SK-N-SH (cell line): ENCODE results near the gene TTLL6. TPM values are rescaled to one million over a fixed set of nuclear protein-coding genes. Genes with fewer than 3 reads are reported as not detected.

Source experiments
- CTCF ChIA-PET: fragments of 300-600, 350-600 bp; formaldehyde crosslinking; extraction: SDS; loops from one replicate; lab custom pipeline; 2021; lab: Yijun Ruan, JAX
- POLR2A ChIA-PET: fragments of 350-600 bp; sonication (Branson Sonifier 250); formaldehyde crosslinking; extraction: SDS; loops from one replicate; lab custom pipeline; 2020; ENCODE audit warnings: antibody characterized with exemption, inconsistent platforms; lab: Yijun Ruan, JAX
- DNase-seq: peaks from one replicate; pipeline ENCODE4 v3.0.0; 2012
- H2AFZ ChIP-seq: fragments of 200-600 bp; sonication (generic); 2 replicates; pipeline ENCODE4 v1.8.1; 2016; ENCODE audit warnings: antibody characterized with exemption, mild to moderate bottlenecking, low read depth
- H3F3A ChIP-seq: fragments of 200-600 bp; sonication (generic); replicated peaks from 2 replicates; pipeline ENCODE3; 2016; ENCODE audit warnings: antibody characterized with exemption, mild to moderate bottlenecking; ENCODE audit not compliant: insufficient read depth
- H3K27ac ChIP-seq, 2 experiments: fragments of 200-500 bp in 1 of 2; fragments of 200-600 bp in 1 of 2; sonication (Bioruptor generic) in 1 of 2; sonication (generic), shearing (Covaris generic) in 1 of 2; 2 replicates each; pipeline versions ENCODE4 v1.5.1 to v1.6.1; 2014 to 2016; ENCODE audit warnings: low read depth in 2 of 2, inconsistent platforms in 1 of 2, low read length in 1 of 2, mild to moderate bottlenecking in 1 of 2, mixed read lengths in 1 of 2
- H3K27me3 ChIP-seq: fragments of 200-600 bp; sonication (generic), shearing (Covaris generic); 2 replicates; pipeline ENCODE4 v1.6.1; 2016; ENCODE audit warnings: mixed run types; ENCODE audit not compliant: insufficient read depth
- H3K36me3 ChIP-seq, 2 experiments: fragments of 200-500 bp in 1 of 2; fragments of 200-600 bp in 1 of 2; sonication (Bioruptor generic) in 1 of 2; sonication (generic) in 1 of 2; replicated peaks in 1 of 2; 2 replicates each; pipeline versions ENCODE3 to v1.5.1; 2014 to 2016; ENCODE audit warnings: low read length in 1 of 2, mild to moderate bottlenecking in 1 of 2; ENCODE audit not compliant: insufficient read depth in 2 of 2, control insufficient read depth in 1 of 2
- H3K4me1 ChIP-seq, 2 experiments: fragments of 200-500 bp in 1 of 2; fragments of 200-600 bp in 1 of 2; sonication (Bioruptor generic) in 1 of 2; sonication (generic), shearing (Covaris generic) in 1 of 2; 2 replicates each; pipeline versions ENCODE4 v1.5.1 to v1.6.1; 2014 to 2016; ENCODE audit warnings: low read depth in 1 of 2, low read length in 1 of 2, mixed run types in 1 of 2; ENCODE audit not compliant: insufficient read depth in 2 of 2, control insufficient read depth in 1 of 2
- H3K4me2 ChIP-seq: fragments of 200-600 bp; sonication (generic), shearing (Covaris generic); 2 replicates; pipeline ENCODE4 v1.6.1; 2017; ENCODE audit warnings: mixed run types
- H3K4me3 ChIP-seq, 2 experiments: fragments of 200-500 bp in 1 of 2; fragments of 200-600 bp in 1 of 2; sonication (Bioruptor generic) in 1 of 2; sonication (generic), shearing (Covaris generic) in 1 of 2; 2 replicates each; pipeline versions ENCODE4 v1.5.1 to v1.8.1; 2014 to 2016; ENCODE audit warnings: low read depth in 2 of 2, inconsistent platforms in 1 of 2, low read length in 1 of 2, mild to moderate bottlenecking in 1 of 2, mixed read lengths in 1 of 2, moderate library complexity in 1 of 2
- H3K79me2 ChIP-seq: fragments of 200-600 bp; sonication (generic); 2 replicates; pipeline ENCODE4 v1.8.1; 2017; ENCODE audit warnings: mild to moderate bottlenecking; ENCODE audit not compliant: insufficient read depth
- H3K9ac ChIP-seq: fragments of 200-600 bp; sonication (generic); 2 replicates; pipeline ENCODE4 v1.6.1; 2017; ENCODE audit warnings: mixed run types
- H3K9me2 ChIP-seq: fragments of 200-600 bp; sonication (generic); 2 replicates; pipeline ENCODE4 v1.6.1; 2017; ENCODE audit warnings: mixed run types
- H3K9me3 ChIP-seq: fragments of 200-600 bp; sonication (generic); 2 replicates; pipeline ENCODE4 v1.6.1; 2017; ENCODE audit warnings: mixed run types, mild to moderate bottlenecking, moderate library complexity
- H4K20me1 ChIP-seq: fragments of 200-600 bp; sonication (generic); 2 replicates; pipeline ENCODE4 v1.6.1; 2017; ENCODE audit warnings: mild to moderate bottlenecking, mixed run types; ENCODE audit not compliant: insufficient read depth
- FOXJ3 ChIP-seq: sonication (generic); formaldehyde crosslinking; IDR thresholded peaks from 2 replicates; pipeline ENCODE4 v1.5.1; 2020; ENCODE audit warnings: mild to moderate bottlenecking, missing genetic modification reagents
- FOXM1 ChIP-seq: IDR thresholded peaks from 2 replicates; pipeline ENCODE4 v1.4.0; 2012; ENCODE audit warnings: low read depth, mild to moderate bottlenecking
- MAX ChIP-seq: IDR thresholded peaks from 2 replicates; pipeline ENCODE4 v1.4.0; 2012; ENCODE audit warnings: low read depth
- NFIC ChIP-seq: IDR thresholded peaks from 2 replicates; pipeline ENCODE4 v1.4.0; 2012; ENCODE audit warnings: borderline replicate concordance
- REST ChIP-seq: IDR thresholded peaks from 2 replicates; pipeline ENCODE4 v1.6.1; 2012; ENCODE audit warnings: mild to moderate bottlenecking, low read depth, low read length, moderate library complexity
- RFX5 ChIP-seq: IDR thresholded peaks from 2 replicates; pipeline ENCODE4 v1.6.1; 2012; ENCODE audit warnings: mild to moderate bottlenecking, improper control_type of control experiment, low read length
- TCF12 ChIP-seq: IDR thresholded peaks from 2 replicates; pipeline ENCODE4 v1.4.0; 2012
- USF1 ChIP-seq: IDR thresholded peaks from 2 replicates; pipeline ENCODE4 v1.4.0; 2012; ENCODE audit warnings: low read depth, borderline replicate concordance
- USF2 ChIP-seq: fragments of 150-350 bp; IDR thresholded peaks from 2 replicates; pipeline ENCODE4 v1.6.1; 2017; ENCODE audit warnings: antibody characterized with exemption, low read length, low read depth, borderline replicate concordance
- WGBS: methylation state at CpG from one replicate; pipeline ENCODE4 v1.1.6; 2017; ENCODE audit warnings: low lambda C conversion rate; 5-methylcytosine and 5-hydroxymethylcytosine counted together
- polyA plus RNA-seq, 3 experiments: library from polyadenylated mRNA; depleted of rRNA; stranded (reverse); fragments of >200 nt; gene quantifications; 2 replicates each; pipeline ENCODE4 v1.2.3, GENCODE V29; 2012

The TTLL6 gene
- polyA plus RNA-seq, 1 of the 3 experiments (the other 2 are of a cell fraction) = 3.1 TPM

GRCh38 chr17:48834973-48835372 lies 17.9 kb upstream of the TTLL6 start:
- Histone ChIP-seq H3K36me3 (no peaks in the 10 kb centered on the region), H3K4me1 (peaks cover under 1 to 3% of the 10 kb centered on the region in 2 experiments; a peak in 3 of 4 replicates), H3K9me2 (no peaks in the 10 kb centered on the region), H3K79me2 (peaks cover 83% of the 10 kb centered on the region), H3K27ac (no peak overlapping the region), H3K27me3 (no peaks in the 10 kb centered on the region), H3K4me2 (no peak overlapping the region), H3K9ac (no peak overlapping the region), H3K9me3 (no peaks in the 10 kb centered on the region), H3F3A (no peaks in the 10 kb centered on the region), H2AFZ (no peak overlapping the region), H3K4me3 (no peak overlapping the region), H4K20me1 (peaks cover 13% of the 10 kb centered on the region; the same call in 1 of the 2 replicates)
- POLR2A ChIA-PET = no interaction called here
- CTCF ChIA-PET = interaction anchor here (0.6 to 4.0 kb wide), 9 partner anchors 12 to 198 kb away, joined by 3 to 32 read pairs (median 5); no protein-coding TSS in a partner anchor
- 76% methylated on average over 2 of the region's 2 CpGs for WGBS
- TF ChIP-seq TCF12 = no peak
- TF ChIP-seq REST = no peak
- TF ChIP-seq MAX = no peak
- no peak for TF ChIP-seq FOXJ3 (CRISPR knock-in tag)
- TF ChIP-seq NFIC = no peak
- no peak for TF ChIP-seq USF2
- no peak for TF ChIP-seq RFX5
- no peak for DNase-seq

- 10% methylated on average over 8 of the region's 8 CpGs for WGBS
- no peak for DNase-seq
- ChIA-PET CTCF (interaction anchor here (0.7 to 3.7 kb wide), 8 partner anchors 10 to 153 kb away, joined by 3 to 34 read pairs (median 4); no protein-coding TSS in a partner anchor), POLR2A (interaction anchor here (0.9 kb wide), 1 partner anchor 61 kb away, joined by 3 read pairs; the partner anchor contains the start of gene ATP5MC1)
- Histone ChIP-seq H3K27me3 (no peaks in the 10 kb centered on the region), H3K9me3 (no peaks in the 10 kb centered on the region), H3K4me1 (peaks cover 3 to 7% of the 10 kb centered on the region in 2 experiments; a peak in 3 of 4 replicates), H3K9me2 (no peaks in the 10 kb centered on the region), H3K36me3 (no peaks in the 10 kb centered on the region), H4K20me1 (peaks cover 7% of the 10 kb centered on the region; the same call in 1 of the 2 replicates), H3K79me2 (peaks cover 50% of the 10 kb centered on the region), H3K4me3 (peak overlapping the region; percentile 74 to 98), H3K27ac (peak overlapping the region in 1 of 2 experiments; percentile 71; a peak in 2 of 4 replicates), H3K9ac (peak overlapping the region; percentile 78), H2AFZ (peak overlapping the region; percentile 90; the same call in 1 of the 2 replicates), H3F3A (peaks cover 6% of the 10 kb centered on the region), H3K4me2 (peak overlapping the region; percentile 81)
- TF ChIP-seq FOXM1 (no peak), USF1 (no peak), NFIC (no peak)
Measured at GRCh38 chr17:48831549-48831883, 14.5 kb upstream of the TTLL6 start.
